Spleen (tissue), 11 donors: Measurements from ENCODE around the gene RAB23. TPM values are rescaled to one million over a fixed set of nuclear protein-coding genes. Genes with fewer than 3 reads are reported as not detected.
A peak's percentile ranks its signal among the peaks of the same experiment; 100 is the strongest.

ENCODE experiments used
- DNase-seq: peaks from one replicate; pipeline ENCODE4 v3.0.0-alpha.2; 2020
- H3K27ac ChIP-seq, 8 donors: fragments of 200-600 bp; sonication (generic) in 7 of 8; 1 replicate in 4 of 8; 2 replicates in 4 of 8; pipeline versions ENCODE4 v1.5.0 to v1.8.0; 2016 to 2021; ENCODE audit warnings: inconsistent platforms in 4 of 8, mild to moderate bottlenecking in 4 of 8, moderate library complexity in 1 of 8
- H3K27me3 ChIP-seq, 7 donors: fragments of 200-600 bp; sonication (generic) in 6 of 7; replicated peaks in 1 of 7; 1 replicate in 4 of 7; 2 replicates in 3 of 7; pipeline versions ENCODE4 v1.5.0 to v1.8.0; 2016 to 2021; ENCODE audit warnings: inconsistent platforms in 3 of 7, mild to moderate bottlenecking in 1 of 7
- H3K36me3 ChIP-seq, 6 donors: fragments of 200-600 bp; sonication (generic) in 5 of 6; 1 replicate in 4 of 6; 2 replicates in 2 of 6; pipeline versions ENCODE4 v1.5.0 to v1.8.0; 2016 to 2021; ENCODE audit warnings: inconsistent platforms in 2 of 6
- H3K4me1 ChIP-seq, 6 donors: fragments of 200-600 bp; sonication (generic) in 5 of 6; 1 replicate in 3 of 6; 2 replicates in 3 of 6; pipeline versions ENCODE4 v1.5.0 to v1.8.0; 2016 to 2021; ENCODE audit warnings: inconsistent platforms in 3 of 6
- H3K4me3 ChIP-seq, 8 donors: fragments of 200-600 bp; sonication (generic) in 7 of 8; 1 replicate in 4 of 8; 2 replicates in 4 of 8; pipeline versions ENCODE4 v1.5.0 to v1.8.0; 2016 to 2021; ENCODE audit warnings: inconsistent platforms in 4 of 8, mild to moderate bottlenecking in 4 of 8, moderate library complexity in 2 of 8
- H3K9me3 ChIP-seq, 8 donors: fragments of 200-600 bp; sonication (generic) in 7 of 8; 1 replicate in 4 of 8; 2 replicates in 4 of 8; pipeline versions ENCODE4 v1.5.0 to v1.8.0; 2016 to 2021; ENCODE audit warnings: inconsistent platforms in 4 of 8
- CTCF ChIP-seq, 11 experiments: fragments of 200-600 bp in 7 of 11; fragments of 450-650 bp in 4 of 11; sonication (generic) in 4 of 11; IDR thresholded peaks in 8 of 11; conservative IDR thresholded peaks in 3 of 11; 1 replicate in 7 of 11; 2 replicates in 4 of 11; pipeline versions ENCODE4 v1.4.0 to v1.8.0; 2016 to 2021; ENCODE audit warnings: antibody characterized with exemption in 11 of 11, inconsistent platforms in 4 of 11, mild to moderate bottlenecking in 1 of 11
- POLR2A ChIP-seq, 3 donors: fragments of 450-650 bp; IDR thresholded peaks; one replicate each; pipeline ENCODE4 v1.5.1; 2017; ENCODE audit warnings: antibody characterized with exemption in 3 of 3, mild to moderate bottlenecking in 1 of 3
- POLR2AphosphoS5 ChIP-seq, 3 donors: sonication (generic); formaldehyde crosslinking; IDR thresholded peaks; one replicate each; pipeline ENCODE4 v1.5.1; 2017; ENCODE audit warnings: antibody characterized with exemption in 3 of 3
- WGBS, 5 donors: extraction: QIAGEN DNeasy Blood & Tissue Kit in 3 of 5; methylation state at CpG; one replicate each; pipeline versions ENCODE4 v1.1.5 to v1.1.7; 2013 to 2018; 5-methylcytosine and 5-hydroxymethylcytosine counted together
- intact Hi-C: fragments of 100-400 bp; cut with DNase I; formaldehyde crosslinking; loops from one replicate; pipeline ENCODE4 v1.15.0; 2023; ENCODE audit warnings: low total_unique reads
- polyA plus RNA-seq, 3 donors: library from polyadenylated mRNA; stranded (reverse); fragments of 200-250 nt; gene quantifications; one replicate each; pipeline ENCODE4 v1.2.1, GENCODE V29; 2013
- total RNA-seq, 7 donors: library from RNA; depleted of rRNA in 3 of 7; stranded (reverse); fragments of >200 nt in 3 of 7; fragmentation: NEBNext Ultra II Directional in 4 of 7; extraction: Animal tissue kit (Norgen Biotek cat#: 25700) in 4 of 7; gene quantifications; one replicate each; pipeline versions ENCODE4 v1.1.0 to v1.2.1, GENCODE V29; 2016 to 2021
- donor health status: healthy with polysubstance abuse.
- donor health status: DM: no; HTN: no; CAD: no; lungs with moderate emphysema.
- donor health status: DM: no; HTN: no; CAD: no.
- donor health status: Bipolar disorder and iron deficiency.
- donor health status: healthy.
- donor health status: DM: no; HTN: no; CAD: no.
- donor health status: DM: yes; HTN: yes; CAD: no.

The RAB23 gene
- total and polyA plus RNA-seq, 10 donors: 0.89 to 3.9 (median 2.1) TPM

DNA sequence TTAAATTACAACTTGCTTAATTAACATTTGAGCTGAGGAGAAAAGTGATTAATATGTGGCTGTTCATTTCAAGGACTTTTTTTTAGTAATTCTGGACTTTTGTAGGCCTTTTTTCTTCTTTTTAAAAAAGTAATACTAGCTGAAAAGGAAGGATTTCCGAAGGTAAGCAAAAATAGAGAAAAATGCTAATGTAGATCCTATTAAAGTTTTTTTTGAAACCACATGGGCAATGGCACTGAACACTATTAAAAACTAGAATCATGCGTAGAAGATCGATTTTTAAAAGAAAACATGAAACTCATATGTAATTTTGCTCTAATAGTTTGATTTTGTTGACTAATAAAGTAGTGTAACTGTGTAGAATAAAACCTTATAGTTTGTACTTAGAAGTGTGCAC, 47.6 kb downstream of the RAB23 start:
- H3K36me3 ChIP-seq: no peaks in the 10 kb centered on the region
- no peak overlapping the region for H3K4me3 ChIP-seq
- H3K9me3 ChIP-seq: no peaks in the 10 kb centered on the region
- TF ChIP-seq POLR2A (IDR thresholded peaks at IDR 0.05) (no peak), POLR2AphosphoS5 (IDR thresholded peaks at IDR 0.05) (no peak), CTCF (IDR thresholded peaks at IDR 0.05 in 8 of 11, conservative IDR thresholded peaks at IDR 0.05 in 3 of 11) (no peak)
- DNase-seq: no peak
- WGBS, 5 donors: 85 to 96% (median 92%) methylated on average over 3 of the region's 3 CpGs
- peaks cover 4 to 30% (median 20%) of the 10 kb centered on the region in 6 donors for H3K4me1 ChIP-seq
- intact Hi-C loops: loop anchor here (10.0 kb wide), 1 partner anchor 50 kb away; the partner anchor contains the start of gene RAB23
- H3K27ac ChIP-seq: no peak overlapping the region
- no peaks in the 10 kb centered on the region for H3K27me3 ChIP-seq

- peaks cover 0 to under 1% (median 0%) of the 10 kb centered on the region in 6 donors for H3K36me3 ChIP-seq
- H3K4me1 ChIP-seq: peaks cover 4 to 30% (median 20%) of the 10 kb centered on the region in 6 donors
- no peaks in the 10 kb centered on the region for H3K9me3 ChIP-seq
- TF ChIP-seq POLR2AphosphoS5 (IDR thresholded peaks at IDR 0.05): no peak
- no peak for TF ChIP-seq CTCF (IDR thresholded peaks at IDR 0.05 in 8 of 11, conservative IDR thresholded peaks at IDR 0.05 in 3 of 11)
- TF ChIP-seq POLR2A (IDR thresholded peaks at IDR 0.05): no peak
- WGBS, 5 donors: 55 to 79% (median 73%) methylated on average over 5 of the region's 5 CpGs
- no peak for DNase-seq
- intact Hi-C loops: loop anchor here (10.0 kb wide), 1 partner anchor 51 kb away; the partner anchor contains the start of gene RAB23
- H3K27me3 ChIP-seq: no peaks in the 10 kb centered on the region
- H3K4me3 ChIP-seq: peak overlapping the region in 2 of 8 donors; percentile 64 to 80
- H3K27ac ChIP-seq: no peak overlapping the region
These were observed 48.1 kb downstream of the RAB23 start for GRCh38 chr6:57173886-57174510.

- peak overlapping the region; percentile 55 to 80 (median 64) for H3K4me3 ChIP-seq
- H3K36me3 ChIP-seq: peaks cover 0 to 8% (median 0%) of the 10 kb centered on the region in 6 donors
- WGBS, 5 donors: 16 to 29% (median 19%) methylated on average over 19 of the region's 19 CpGs
- TF ChIP-seq CTCF (IDR thresholded peaks at IDR 0.05 in 8 of 11, conservative IDR thresholded peaks at IDR 0.05 in 3 of 11) (no peak), POLR2AphosphoS5 (IDR thresholded peaks at IDR 0.05) (no peak), POLR2A (IDR thresholded peaks at IDR 0.05) (no peak)
- H3K27ac ChIP-seq: peak overlapping the region in 7 of 8 donors; percentile 81 to 93 (median 88)
- H3K27me3 ChIP-seq: no peaks in the 10 kb centered on the region
- intact Hi-C loops: loop anchor here (10.0 kb wide), 1 partner anchor 52 kb away; the partner anchor contains the start of gene RAB23
- H3K9me3 ChIP-seq: no peaks in the 10 kb centered on the region
- peak; percentile 79 for DNase-seq
- H3K4me1 ChIP-seq: peaks cover 4 to 30% (median 20%) of the 10 kb centered on the region in 6 donors
These were observed 48.8 kb downstream of the RAB23 start for GRCh38 chr6:57173056-57173885.
